ENCODE results near the gene ALK.

DNA sequence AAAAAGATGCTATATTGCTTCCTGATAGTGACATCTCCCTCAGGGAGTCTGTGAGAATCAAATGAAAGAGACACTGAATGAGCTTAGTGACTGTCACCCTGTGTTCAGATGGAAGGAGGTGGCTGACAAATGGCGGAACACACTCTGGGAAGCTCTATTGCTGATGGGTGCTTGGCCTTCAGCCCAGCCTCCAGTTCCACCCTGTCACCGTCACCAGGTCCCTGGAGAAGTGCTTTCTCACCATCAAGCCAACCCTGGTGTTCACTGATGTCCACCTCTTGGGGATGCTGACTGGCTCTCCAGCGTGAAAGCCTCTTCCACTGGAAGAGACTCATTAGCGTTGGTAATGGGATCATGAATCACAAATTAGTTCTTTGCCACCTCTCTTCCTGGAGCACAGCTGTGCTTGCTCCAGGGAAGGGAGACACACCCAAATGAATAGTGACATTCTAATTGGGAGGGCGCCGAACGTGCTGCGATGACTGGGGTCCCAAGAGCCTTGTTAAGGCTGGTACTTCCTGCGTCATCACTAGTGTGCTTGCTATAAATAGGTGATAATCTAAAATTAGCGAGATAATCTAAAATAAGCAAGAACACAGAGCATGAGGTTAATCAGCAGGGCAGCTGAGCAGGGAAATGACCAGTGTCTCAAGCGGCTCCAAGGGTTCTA, 652.2 kb downstream of the ALK start:
- TF ChIP-seq, protein P1, sequence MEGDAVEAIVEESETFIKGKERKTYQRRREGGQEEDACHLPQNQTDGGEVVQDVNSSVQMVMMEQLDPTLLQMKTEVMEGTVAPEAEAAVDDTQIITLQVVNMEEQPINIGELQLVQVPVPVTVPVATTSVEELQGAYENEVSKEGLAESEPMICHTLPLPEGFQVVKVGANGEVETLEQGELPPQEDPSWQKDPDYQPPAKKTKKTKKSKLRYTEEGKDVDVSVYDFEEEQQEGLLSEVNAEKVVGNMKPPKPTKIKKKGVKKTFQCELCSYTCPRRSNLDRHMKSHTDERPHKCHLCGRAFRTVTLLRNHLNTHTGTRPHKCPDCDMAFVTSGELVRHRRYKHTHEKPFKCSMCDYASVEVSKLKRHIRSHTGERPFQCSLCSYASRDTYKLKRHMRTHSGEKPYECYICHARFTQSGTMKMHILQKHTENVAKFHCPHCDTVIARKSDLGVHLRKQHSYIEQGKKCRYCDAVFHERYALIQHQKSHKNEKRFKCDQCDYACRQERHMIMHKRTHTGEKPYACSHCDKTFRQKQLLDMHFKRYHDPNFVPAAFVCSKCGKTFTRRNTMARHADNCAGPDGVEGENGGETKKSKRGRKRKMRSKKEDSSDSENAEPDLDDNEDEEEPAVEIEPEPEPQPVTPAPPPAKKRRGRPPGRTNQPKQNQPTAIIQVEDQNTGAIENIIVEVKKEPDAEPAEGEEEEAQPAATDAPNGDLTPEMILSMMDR (IDR thresholded peaks at IDR 0.05), result no peak
- no peak for TF ChIP-seq POLR2A (IDR thresholded peaks at IDR 0.05; ENCODE audit: low read depth)

Data from esophagus muscularis mucosa (tissue), 3 donors.